CD4-positive, alpha-beta T cell treated with Interleukin-6 for 4 hours (primary cell): Measurements from ENCODE around the gene LBX2.

Experiments used
- DNase-seq: peaks from one replicate; pipeline ENCODE4 v3.0.0-alpha.2; 2020; ENCODE audit warnings: mixed read lengths

LBX2 gene

DNA sequence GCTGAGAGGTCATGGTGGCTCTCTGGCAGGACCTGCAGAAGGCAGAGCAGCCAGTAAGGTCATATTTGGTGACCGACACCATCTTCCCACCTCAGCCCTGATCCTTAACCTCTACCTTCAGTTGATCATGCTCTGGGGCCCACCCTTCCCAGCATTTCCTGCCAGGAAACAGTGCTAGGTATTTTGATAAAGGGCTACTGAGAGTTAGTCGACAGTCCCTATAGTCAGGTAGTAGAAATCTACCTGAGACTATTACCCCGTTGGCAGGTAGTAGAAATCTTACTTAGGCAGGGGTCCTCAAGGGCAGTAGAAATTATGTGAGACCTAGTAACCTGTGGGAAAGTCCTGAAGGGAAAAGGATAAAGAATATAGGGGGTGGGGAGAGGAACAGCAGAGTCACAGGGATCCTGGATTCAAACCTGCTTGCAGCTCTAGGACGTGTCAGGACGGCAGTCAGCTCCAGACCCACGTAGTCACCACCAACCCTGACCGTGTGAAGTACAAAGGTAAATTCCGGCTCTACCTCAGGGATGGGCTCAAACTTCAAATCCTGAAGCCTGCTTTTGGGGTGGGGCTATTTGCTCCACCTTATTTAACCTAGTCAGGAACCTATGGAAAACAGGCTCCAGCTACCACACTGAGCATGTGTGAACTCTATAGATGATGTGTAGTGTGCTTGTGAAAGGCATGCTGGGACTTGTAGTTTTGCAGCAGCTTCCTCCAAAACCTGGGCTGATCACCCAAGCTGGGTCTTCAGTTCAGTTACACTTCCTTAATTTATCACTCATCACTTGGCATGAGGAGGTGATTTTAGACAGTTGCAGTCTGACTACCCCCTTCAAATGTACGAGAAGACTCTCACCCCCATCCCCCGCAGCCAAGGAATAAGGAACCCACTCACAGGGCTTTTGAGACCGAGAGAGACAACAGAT lies 26.6 kb upstream of the LBX2 start, which contains the start of gene DQX1:
Gene DQX1 (minus strand): TSS at position 515 of the 932 bp plus-strand sequence. CDS start 502 bp downstream, at position 13.
- DNase-seq = peak; percentile 28

DNA sequence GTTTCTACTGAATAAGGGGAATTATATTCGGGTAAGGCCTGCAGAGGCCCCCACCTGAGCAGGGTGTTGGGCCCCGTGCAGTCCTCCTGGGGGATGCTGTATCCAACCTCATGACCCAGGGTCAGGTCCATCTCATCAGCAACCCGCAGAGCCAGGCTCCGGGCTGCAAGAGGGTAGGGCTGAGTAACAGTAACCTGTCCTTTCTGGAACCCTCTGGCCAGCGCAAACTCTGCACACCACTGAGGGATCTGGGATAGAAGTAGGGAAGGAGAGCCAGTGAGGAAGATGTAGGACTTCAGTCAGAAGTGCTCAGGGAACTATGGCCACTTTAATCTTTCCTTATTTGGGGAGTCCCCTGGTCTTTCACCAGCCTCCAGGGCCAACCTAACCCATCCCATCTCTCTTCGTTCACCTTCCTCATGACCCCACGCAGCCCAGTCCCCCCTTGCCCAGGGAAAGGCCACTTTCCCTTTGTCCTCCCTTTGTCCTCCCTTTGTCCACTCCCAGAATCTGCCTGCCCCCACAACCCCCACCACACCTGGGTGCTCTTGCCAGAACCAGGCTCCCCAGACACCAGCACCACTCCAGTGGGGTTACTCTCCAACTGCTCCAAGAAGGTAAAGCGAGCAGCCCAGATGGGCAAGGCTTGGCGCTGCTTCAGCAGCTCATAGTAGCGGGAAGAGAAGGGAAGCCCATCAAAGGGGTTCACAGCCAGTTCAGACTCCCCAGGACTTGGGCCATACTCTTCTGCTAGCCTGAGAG lies 25.7 kb upstream of the LBX2 start:
- DNase-seq = no peak

DNA sequence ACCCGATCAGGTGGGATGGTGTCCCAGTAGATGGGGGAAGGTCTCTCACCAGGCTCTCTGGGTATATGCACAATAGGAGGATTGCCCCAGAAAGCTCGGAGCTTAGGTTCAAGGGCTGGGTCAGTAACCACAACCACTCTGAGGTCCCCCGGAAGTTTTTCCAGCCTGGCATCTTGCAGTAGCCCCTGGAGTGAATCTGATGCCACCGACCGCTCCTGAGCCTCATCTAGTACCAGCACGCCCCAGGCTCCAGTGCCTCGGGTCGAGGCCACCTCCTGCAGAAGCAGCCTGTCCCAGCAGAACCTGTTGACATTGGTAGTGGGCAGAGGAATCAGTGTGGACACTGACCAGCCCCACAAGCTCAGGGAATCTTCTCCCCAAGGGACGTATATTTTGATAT lies 24.6 kb upstream of the LBX2 start:
- DNase-seq = no peak

DNA sequence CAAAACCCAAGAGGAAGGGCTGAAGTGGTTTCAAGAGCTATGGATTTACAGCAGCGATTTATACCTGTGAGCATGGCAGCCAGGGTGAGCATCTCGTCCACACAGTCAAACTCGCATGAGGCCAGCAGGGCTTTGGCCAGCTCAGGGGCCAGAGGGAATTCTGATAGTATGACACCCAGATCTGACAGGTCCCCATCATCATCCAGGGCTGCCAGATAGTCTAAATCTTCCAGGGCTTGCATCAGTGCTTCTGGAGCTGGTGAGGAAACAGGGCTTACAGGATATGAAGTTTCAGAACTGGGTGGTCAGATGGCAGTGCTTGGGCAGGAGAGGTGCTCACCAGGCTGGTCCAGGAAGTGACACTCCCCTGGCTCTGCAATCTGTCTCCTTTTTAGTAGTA lies 23.1 kb upstream of the LBX2 start:
- DNase-seq = no peak

DNA sequence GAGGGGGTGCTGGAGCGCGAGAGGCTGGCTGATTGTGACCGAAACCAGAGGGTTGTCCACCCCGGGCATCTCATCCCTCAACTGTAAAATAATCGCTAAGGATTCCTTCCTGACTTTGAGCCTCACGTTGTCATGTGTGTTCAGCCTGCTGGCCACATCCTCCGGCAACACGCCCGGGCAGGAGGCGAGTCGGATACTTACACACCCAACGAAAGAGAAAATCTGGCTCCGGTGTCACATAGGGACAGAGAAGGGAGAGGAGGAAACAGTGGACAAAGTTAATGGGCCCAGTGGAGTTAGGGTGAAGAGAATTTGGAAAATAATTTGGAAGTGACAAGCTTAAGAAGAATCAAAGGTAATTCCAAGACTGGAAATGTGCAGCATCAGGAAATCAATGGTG lies 17.2 kb upstream of the LBX2 start:
- no peak for DNase-seq

DNA sequence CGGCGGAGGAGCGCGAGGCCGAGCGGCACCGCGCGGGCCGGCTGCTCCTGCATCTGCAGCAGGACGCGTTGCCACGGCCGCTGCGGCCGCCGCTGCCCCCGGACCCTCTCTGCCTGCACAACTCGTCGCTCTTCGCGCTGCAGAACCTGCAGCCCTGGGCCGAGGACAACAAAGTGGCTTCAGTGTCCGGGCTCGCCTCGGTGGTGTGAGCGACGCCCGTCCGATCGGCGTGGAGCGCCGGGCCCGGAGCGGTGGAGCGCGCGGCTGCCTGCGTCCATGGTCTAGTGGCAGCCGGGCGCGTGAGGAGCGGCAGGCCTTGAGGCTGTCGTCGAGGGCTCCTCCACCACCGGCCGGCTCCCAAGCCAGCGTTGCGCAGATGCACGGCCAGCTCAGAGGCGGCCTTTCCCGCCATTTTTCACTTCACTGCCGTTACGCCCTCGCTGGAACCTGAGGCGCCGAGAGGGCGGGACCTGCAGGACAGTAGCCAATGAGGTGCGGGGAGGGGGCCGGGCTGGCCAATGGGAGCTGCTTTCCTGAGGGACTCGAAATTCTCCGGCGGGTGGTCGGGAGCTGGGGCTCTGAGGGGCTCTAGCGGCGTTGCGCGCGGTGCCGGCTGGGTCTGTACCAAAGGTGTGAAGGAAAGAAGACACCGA lies 16.7 kb upstream of the LBX2 start:
- DNase-seq = peak; percentile 81

DNA sequence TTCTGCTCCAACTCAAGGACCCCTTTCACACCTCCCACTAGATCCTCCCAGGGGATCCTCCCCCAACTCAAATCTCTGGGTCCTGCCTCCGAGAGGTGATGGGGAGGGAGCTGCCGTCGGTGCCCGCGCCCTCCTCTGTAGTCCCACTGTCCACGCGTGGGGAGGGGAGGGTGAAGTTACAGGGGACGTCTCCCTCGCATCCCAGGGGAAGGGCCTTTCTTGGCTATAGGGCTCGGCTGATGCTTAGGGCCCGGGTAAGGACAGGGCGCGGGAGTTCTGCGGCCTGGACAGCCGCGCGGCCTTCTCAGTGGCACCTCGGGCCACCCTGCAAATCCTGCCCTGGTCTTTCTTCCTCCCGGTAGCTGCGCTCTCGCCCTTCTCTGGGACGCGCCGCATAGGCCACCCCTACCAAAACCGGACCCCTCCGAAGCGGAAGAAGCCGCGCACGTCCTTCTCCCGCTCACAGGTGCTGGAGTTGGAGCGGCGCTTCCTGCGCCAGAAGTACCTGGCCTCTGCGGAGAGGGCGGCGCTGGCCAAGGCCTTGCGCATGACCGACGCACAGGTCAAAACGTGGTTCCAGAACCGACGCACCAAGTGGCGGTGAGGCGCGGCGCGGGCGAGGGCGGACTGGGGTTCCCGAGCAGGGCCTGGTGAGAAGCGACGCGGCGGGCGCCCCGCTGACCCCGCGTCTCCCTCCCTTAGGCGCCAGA lies 16.0 kb upstream of the LBX2 start:
- DNase-seq = peak; percentile 15

DNA sequence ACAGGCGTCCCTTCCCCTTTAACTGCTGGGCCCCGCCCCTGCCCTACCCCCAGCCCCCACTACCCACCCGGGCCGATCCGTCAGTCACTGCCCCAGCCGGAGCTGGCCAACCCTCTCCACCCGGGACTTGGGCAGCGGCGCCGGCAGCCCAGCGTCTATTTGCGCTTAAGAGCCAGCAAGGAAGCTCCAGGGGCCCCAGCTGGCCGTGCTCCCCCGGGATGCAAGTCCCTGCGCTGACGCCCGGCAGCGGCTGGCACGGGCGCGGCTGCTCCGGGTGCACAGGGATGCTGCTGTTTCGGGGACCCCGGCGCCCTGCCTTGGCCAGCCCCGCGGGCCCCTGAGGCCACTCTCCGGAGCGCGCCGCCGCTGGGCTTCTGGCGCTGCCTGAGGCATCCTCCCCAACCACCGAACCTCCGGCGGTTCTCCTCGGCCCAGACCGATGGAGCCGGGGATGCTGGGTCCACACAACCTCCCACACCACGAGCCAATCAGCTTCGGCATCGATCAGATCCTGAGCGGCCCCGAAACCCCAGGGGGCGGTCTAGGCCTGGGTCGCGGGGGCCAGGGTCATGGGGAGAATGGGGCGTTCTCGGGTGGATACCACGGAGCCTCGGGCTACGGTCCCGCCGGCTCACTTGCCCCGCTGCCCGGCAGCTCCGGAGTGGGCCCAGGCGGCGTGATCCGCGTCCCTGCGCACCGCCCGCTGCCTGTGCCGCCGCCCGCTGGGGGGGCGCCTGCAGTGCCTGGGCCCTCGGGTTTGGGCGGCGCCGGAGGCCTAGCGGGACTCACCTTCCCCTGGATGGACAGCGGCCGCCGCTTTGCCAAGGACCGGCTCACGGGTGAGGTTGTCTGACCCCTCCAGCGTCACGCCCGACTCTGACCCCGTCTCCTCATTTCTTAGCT lies 15.2 kb upstream of the LBX2 start, which contains the start of gene TLX2:
Gene TLX2 (plus strand): TSS at position 83 of the 903 bp plus-strand sequence. CDS start 357 bp downstream, at position 440.
- DNase-seq = peak; percentile 14

DNA sequence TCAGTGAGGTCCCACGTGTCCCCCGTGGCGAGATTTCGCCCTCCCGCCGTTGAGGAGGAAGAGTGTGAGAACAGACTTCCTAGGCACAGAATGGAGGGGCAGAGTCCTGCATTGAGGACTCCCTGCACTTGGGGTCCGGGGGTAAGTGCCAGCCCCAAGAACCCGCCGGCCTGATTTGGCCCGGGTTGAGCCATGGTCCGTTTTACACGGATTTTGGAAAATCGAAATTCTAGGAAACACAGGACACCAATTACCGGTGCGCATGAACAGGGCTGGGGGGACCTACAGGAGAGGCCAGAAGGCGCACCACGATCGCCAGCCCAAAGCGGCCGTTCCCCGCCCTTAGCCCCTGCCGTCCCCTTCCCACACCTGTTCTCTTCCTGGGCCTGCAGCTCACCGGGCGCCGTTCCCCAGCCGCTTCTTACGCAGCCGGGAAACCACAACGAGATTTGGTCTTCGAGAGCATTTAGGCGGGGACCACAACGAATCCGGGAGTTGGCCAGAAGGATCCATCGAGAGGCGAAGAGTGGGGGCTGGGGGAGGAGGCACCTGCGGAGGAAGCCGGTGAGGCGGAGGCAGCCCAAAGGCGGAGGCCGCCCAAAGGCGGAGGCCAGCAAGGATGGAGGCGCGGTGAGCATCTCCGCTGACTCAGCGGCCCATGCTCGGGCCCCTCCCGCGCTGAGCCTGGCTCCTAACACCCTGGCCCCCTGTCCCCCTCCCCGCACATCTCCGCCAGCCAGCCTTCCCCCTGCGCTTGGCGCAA lies 14.4 kb upstream of the LBX2 start:
- DNase-seq = peak; percentile 42

DNA sequence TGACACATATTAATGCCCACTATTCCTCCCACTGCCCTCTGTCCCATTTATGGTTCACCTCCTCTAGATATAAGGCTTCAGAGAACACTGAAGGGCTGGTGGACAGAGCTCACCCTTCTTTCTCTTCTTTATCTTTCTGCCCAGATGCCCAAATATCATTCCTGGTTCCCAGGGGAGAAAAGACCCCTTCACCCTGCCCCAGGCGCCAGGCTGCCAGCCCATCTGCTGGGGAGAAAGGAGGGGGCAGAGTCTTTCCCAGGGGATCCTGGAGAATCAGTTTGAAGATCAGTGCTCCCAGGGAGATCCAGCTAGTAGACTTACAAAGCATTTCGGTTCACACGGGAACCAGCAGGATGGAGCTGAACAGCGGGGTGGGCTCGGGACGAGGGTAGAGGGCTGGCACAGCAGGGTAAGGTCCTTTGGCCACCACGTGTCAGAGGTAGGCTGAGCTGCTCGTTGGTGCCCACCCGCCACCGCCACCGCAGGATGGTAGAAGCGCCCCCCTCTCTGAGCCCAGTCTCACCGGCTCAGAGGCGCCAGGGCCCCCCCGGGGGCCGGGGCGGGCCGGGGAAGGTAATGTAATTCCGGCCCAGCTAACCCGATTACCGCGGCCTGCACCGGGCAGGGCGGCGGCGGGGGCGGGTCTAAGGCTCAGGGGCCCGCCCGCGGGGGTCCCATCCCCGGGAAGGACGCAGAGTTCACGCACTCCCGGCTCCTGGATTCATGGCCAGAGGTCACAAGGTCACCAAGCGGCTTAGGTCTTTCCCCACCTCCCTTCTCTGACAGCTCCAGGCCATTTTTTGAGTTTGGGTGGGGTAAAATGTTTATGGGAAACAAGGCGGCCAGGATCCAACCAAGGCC lies 13.6 kb upstream of the LBX2 start:
- DNase-seq = no peak

DNA sequence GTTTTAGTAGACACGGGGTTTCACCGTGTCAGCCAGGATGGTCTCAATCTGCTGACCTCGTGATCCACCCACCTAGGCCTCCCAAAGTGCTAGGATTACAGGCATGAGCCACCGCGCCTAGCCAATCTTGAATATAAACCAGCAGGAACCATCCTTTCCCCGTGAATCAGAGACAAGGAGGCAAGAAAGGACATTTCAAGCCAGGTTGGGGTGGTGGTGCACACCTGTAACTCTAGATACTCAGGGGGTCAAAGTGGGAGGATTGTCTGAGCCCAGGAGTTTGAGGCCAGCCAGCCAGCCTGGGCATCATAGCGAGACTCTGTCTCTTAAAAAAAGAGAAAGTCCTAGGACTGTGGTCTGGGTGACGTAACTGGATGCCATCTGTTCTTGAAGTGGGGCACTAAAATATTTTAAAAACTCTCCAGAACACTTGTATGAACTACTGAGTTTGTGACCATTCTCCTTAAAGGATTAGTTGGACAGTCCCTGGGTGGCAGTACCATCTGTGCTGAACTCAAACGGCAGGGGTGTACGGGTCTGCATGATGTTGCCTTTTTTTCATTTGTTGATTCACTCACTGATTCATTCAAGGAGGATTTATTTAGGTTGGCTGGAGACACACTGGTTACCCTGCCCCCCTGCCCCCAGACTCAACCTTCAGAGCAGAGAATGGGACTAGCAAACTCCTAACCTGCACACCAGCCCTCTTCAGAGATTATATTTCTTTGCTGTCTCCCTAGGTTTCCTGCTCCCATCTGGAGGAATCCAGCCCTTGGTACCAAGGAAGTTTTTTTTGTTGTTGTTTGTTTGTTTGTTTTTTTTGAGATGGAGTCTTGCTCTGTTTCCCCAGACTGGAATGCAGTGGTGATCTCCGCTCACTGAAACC lies 11.9 kb upstream of the LBX2 start:
- no peak for DNase-seq

DNA sequence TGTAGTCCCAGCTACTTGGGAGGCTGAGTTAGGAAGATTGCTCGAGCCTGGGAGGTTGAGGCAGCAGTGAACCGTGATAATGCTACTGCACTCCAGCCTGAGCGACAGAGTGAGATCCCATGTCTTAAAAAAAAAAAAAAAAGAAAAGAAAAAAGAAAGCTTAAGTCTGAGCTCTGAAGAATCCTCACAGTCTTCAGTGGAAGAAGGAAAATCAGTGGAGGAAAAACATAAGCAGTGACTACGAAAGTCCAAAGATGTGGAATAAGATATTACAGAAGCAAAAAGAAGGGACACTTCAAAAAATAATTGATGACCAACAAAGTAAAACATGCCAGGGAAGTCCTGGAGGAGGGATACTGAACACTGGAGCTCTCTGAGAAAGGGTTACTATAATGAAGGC lies 10.9 kb upstream of the LBX2 start:
- DNase-seq = no peak

DNA sequence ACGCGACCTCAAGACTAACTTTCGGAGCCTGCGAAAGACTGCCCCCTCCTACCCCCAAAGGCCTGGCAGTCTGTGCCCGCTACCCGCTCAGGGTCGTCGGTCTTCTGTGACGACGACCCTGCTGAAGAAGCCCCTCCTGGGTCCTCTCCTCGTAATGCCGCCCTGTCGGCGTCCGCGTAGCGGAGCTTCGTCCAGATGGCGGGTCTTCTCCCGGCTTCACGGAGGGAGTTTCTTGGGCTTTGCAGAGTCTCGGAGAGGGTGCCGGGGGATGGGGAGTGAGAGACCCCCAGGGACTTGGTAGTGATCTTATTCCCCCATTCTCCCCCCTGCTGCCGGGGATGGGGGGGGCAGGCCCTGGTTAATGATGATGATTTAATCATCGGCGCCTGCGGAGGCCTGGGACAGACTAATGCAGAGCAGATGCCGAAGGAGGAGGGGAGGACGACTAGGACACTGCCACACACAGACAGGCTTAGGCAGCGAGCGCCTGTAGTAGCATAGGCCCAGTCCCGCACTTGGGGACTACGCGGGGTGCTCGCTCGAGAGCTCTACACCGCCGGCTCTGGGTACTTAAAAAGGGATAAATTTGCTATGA lies 8.6 kb upstream of the LBX2 start:
- peak; percentile 30 for DNase-seq

DNA sequence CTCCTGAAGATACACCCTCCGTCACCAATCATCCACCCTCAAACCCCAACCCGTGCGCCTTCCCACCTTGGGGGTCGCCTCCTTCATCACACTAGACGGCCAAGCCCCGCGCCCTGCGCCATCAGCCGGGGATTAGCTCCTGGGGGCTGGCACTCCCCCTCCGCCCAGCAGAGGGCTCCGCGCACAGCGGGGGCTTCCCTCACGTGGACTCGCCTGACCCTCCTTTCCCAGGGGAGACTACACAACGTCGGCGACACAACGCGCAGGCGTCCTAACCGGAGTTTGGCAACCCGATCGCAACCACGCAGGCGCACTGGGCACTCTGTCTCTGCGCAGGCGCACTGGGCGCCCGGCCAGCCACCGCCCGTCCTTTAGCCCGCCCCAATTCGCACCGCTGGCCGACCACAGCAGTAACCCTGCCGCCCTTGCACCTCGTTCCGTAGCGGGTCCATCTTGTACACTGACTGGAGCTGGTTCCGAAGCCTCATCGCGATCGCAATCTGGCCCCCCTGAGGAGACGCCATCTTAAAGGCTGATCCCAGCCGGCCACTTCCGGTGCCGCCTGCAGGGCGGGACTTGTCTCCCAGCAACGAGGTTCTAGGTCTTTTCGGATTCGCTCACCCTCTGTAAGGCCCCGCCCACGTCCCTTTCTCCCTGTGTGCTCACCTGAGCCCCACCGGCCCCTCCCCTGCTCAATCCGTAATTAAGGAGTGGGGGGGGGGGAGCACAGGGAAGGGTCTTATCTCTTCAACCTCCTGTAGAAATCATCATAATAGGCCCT lies 7.9 kb upstream of the LBX2 start, which contains the start of gene PCGF1:
Gene PCGF1 (minus strand): TSS at position 551 of the 781 bp plus-strand sequence. CDS start 27 bp downstream, at position 524.
- DNase-seq = peak; percentile 100

DNA sequence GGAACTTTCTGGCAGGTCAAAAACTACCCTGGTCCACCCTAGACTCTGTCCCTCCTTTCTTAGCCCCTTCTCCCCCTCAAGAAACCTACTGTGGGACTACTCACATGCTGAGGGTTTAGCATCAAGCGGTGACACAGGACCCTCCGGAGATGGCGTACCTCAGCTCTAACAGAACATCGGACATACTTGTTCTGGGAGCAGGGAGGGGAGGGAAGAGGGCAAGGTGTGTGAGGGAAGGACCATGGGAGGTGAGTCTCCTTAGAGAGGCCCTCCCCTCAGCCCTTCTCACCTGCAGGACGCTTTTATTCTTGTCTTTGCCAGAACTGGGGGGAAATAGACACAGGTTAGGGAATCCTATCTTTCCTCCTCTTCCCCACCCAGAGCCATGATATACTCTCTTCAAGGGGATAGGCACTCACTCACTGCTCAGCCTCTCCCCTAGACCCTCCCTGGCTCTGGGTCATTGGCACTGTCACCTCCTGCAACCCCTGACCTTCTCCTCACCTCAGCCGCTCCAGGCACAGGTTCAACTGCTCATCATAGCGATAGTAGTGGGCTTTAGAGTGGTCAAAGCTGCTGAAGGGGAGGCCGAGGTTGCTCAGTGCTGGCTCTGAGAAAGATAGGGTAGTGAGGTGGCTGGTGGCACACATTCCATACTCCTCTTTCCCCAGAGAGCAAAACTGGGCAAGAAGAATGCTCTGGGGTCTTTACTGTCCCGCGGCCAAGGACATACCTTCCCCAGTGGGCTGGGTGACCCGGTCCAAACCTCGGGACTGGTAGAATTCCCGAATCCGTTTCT lies 6.2 kb upstream of the LBX2 start:
- no peak for DNase-seq

DNA sequence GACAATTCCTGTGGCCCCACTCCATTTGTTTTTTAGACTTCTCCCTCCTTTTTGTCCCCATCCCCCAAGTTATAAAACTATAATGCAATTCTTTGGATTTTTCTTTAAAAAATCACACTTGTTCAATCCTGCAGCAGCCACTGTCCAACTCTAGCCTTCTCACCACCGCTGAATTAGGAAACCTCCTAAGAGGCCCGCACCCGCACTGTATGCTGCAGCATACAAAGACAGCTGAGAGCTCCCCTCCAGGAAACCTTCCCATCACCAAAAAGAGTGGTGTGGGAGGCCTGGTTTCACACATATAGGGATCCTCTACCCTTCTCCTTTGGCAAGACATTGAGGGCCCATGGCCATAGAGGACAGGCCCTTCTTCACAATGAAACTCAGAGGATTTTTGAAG lies 5.2 kb upstream of the LBX2 start:
- no peak for DNase-seq
